K562 (cell line): ENCODE results near the gene SPIRE1. TPM values are rescaled to one million over a fixed set of nuclear protein-coding genes. Genes with fewer than 3 reads are reported as not detected.

ENCODE experiments used
- ATAC-seq: fragments of 200-7000 bp; cut with Tn5 transposase; 3 replicates; pipeline ENCODE4 v1.9.1; 2020; ENCODE audit warnings: moderate library complexity
- BruUV-seq: library from RNA; stranded (reverse); fragments of 400-500 nt; replicated peaks from 2 replicates; lab custom pipeline; 2021; lab: Mats Ljungman, UMichigan
- CTCF ChIA-PET: fragments of 300-600 bp; formaldehyde crosslinking; extraction: SDS; loops from one replicate; lab custom pipeline; 2021; ENCODE audit warnings: low intra/inter-chr PET ratio; lab: Yijun Ruan, JAX
- POLR2A ChIA-PET: fragments of 300-600, 350-650 bp; sonication (Branson Sonifier 250); formaldehyde crosslinking; extraction: SDS; loops from one replicate; lab custom pipeline; 2021; ENCODE audit warnings: antibody characterized with exemption, inconsistent platforms; lab: Yijun Ruan, JAX
- DNase-seq, 4 experiments: peaks; one replicate each; pipeline versions ENCODE4 v3.0.0 to v3.0.0-alpha.2; 2011 to 2018; ENCODE audit warnings: low spot score in 3 of 4, mixed read lengths in 3 of 4; ENCODE audit errors: extremely low read depth in 1 of 4
- FAIRE-seq: peaks from 2 replicates; lab custom pipeline; 2011; peaks lifted over from hg19 to GRCh38; lab: Jason Lieb, UNC
- H2AFZ ChIP-seq: 2 replicates; pipeline ENCODE4 v1.6.0; 2011; ENCODE audit warnings: low read depth, low read length, control low read depth, inconsistent platforms
- H3K27ac ChIP-seq: fragments of 200-600 bp; 3 replicates; pipeline ENCODE4 v1.8.0; 2011; ENCODE audit warnings: low read depth, mild to moderate bottlenecking, control low read depth, inconsistent platforms, low read length, moderate library complexity, mixed read lengths; ENCODE audit errors: extremely low read depth
- H3K27me3 ChIP-seq, 2 experiments: fragments of 300-600 bp in 1 of 2; 2 replicates in 1 of 2; 3 replicates in 1 of 2; pipeline versions ENCODE4 v1.6.0 to v1.8.0; 2011; ENCODE audit warnings: inconsistent platforms in 2 of 2, low read length in 2 of 2, mild to moderate bottlenecking in 1 of 2, mixed read lengths in 1 of 2, moderate library complexity in 1 of 2; ENCODE audit not compliant: control insufficient read depth in 2 of 2, insufficient read depth in 2 of 2
- H3K36me3 ChIP-seq: fragments of 300-600 bp; 3 replicates; pipeline ENCODE4 v1.8.0; 2011; ENCODE audit warnings: mild to moderate bottlenecking, low read length, inconsistent platforms; ENCODE audit not compliant: control insufficient read depth, insufficient read depth
- H3K4me1 ChIP-seq, 2 experiments: fragments of 200-600 bp in 1 of 2; replicated peaks in 1 of 2; 2 replicates in 1 of 2; 3 replicates in 1 of 2; pipeline versions ENCODE4 v1.5.1 to v1.8.0; 2011; ENCODE audit warnings: inconsistent platforms in 2 of 2, low read length in 2 of 2, mild to moderate bottlenecking in 1 of 2, mixed read lengths in 1 of 2, moderate library complexity in 1 of 2; ENCODE audit not compliant: control insufficient read depth in 2 of 2, insufficient read depth in 2 of 2
- H3K4me2 ChIP-seq: 2 replicates; pipeline ENCODE4 v1.6.1; 2011; ENCODE audit warnings: low read length, control low read depth, inconsistent platforms, mixed read lengths; ENCODE audit not compliant: insufficient read depth
- H3K4me3 ChIP-seq: fragments of 200-600 bp; sonication (generic), shearing (Covaris generic); 2 replicates; pipeline ENCODE4 v1.5.1; 2016; ENCODE audit warnings: control low read depth, inconsistent platforms
- H3K79me2 ChIP-seq: fragments of 200-600 bp; 3 replicates; pipeline ENCODE4 v1.8.0; 2011; ENCODE audit warnings: low read length, inconsistent platforms; ENCODE audit not compliant: control insufficient read depth, insufficient read depth
- H3K9ac ChIP-seq, 2 experiments: 2 replicates each; pipeline versions ENCODE4 v1.6.0 to v1.6.1; 2011; ENCODE audit warnings: low read depth in 2 of 2, low read length in 2 of 2, control low read depth in 1 of 2, inconsistent platforms in 1 of 2, mild to moderate bottlenecking in 1 of 2, mixed read lengths in 1 of 2; ENCODE audit not compliant: insufficient read depth in 1 of 2
- H3K9me1 ChIP-seq: one replicate; pipeline ENCODE4 v1.6.0; 2011; ENCODE audit warnings: inconsistent platforms, mild to moderate bottlenecking, low read length, moderate library complexity; ENCODE audit not compliant: control insufficient read depth, insufficient read depth
- H3K9me3 ChIP-seq: replicated peaks from 2 replicates; pipeline ENCODE4 v1.5.1; 2011; ENCODE audit warnings: low read depth, low read length, inconsistent platforms; ENCODE audit not compliant: control insufficient read depth, insufficient read depth
- H4K20me1 ChIP-seq: replicated peaks from 2 replicates; pipeline ENCODE4 v1.6.1; 2011; ENCODE audit warnings: low read length, inconsistent platforms, mixed read lengths; ENCODE audit not compliant: control insufficient read depth, insufficient read depth
- MAFG ChIP-seq: fragments of 450-650 bp; conservative IDR thresholded peaks from 2 replicates; pipeline ENCODE4 v1.6.1; 2016; ENCODE audit warnings: missing genetic modification characterization, missing compliant biosample characterization
- MEF2D ChIP-seq: conservative IDR thresholded peaks from 2 replicates; pipeline ENCODE4 v1.6.1; 2016; ENCODE audit warnings: low read depth, missing genetic modification characterization, missing compliant biosample characterization
- POLR2G ChIP-seq: fragments of 200-400 bp; formaldehyde crosslinking; IDR thresholded peaks from 2 replicates; pipeline ENCODE4 v1.6.1; 2017; ENCODE audit warnings: low read depth, mild to moderate bottlenecking, antibody characterized with exemption, low read length, moderate library complexity
- SMAD3 ChIP-seq: fragments of 450-650 bp; formaldehyde crosslinking; conservative IDR thresholded peaks from 2 replicates; pipeline ENCODE4 v1.4.0; 2020; ENCODE audit warnings: mild to moderate bottlenecking
- SRSF1 ChIP-seq: fragments of 200-400 bp; formaldehyde crosslinking; IDR thresholded peaks from 2 replicates; pipeline ENCODE4 v1.6.1; 2017; ENCODE audit warnings: mild to moderate bottlenecking, low read depth, low read length, moderate library complexity
- TAF15 ChIP-seq: fragments of 200-400 bp; formaldehyde crosslinking; IDR thresholded peaks from 2 replicates; pipeline ENCODE4 v1.6.1; 2017; ENCODE audit warnings: mild to moderate bottlenecking, low read depth, low read length, moderate library complexity
- WGBS: fragments of 100-300 bp; shearing (Covaris generic); methylation state at CpG from one replicate; pipeline ENCODE4 v1.1.6; 2016; ENCODE audit warnings: low coverage, mixed read lengths; ENCODE audit not compliant: insufficient coverage; ENCODE audit errors: missing lambda C conversion rate; 5-methylcytosine and 5-hydroxymethylcytosine counted together
- in situ Hi-C: fragments of 300-500 bp; cut with MboI; formaldehyde crosslinking; loops from 4 replicates; pipeline ENCODE4 v1.15.0; 2018; ENCODE audit warnings: inconsistent platforms, mixed read lengths
- intact Hi-C: fragments of 100-400 bp; cut with micrococcal nuclease; formaldehyde crosslinking; loops from 2 replicates; pipeline ENCODE4 v1.14.2; 2022
- polyA plus RNA-seq, 8 experiments: library from polyadenylated mRNA; depleted of rRNA in 4 of 8; stranded (reverse) in 5 of 8; unstranded in 3 of 8; fragments of >200 nt; fragmentation: Nextera tagmentation in 2 of 8; fragmentation: Illumina TruSeq in 1 of 8; extraction: Ambion mirVana in 2 of 8; extraction: Trizol in 1 of 8; gene quantifications; 2 replicates each; pipeline versions ENCODE4 v1.2.1 to v1.2.3, GENCODE V29; 2011 to 2014; ENCODE audit warnings: inconsistent platforms in 1 of 8, missing spikeins in 1 of 8
- total RNA-seq, 7 experiments: library from RNA; depleted of rRNA in 6 of 7; stranded (reverse); fragments of >200 nt in 6 of 7; fragmentation: Illumina TruSeq in 2 of 7; extraction: Trizol in 2 of 7; gene quantifications; 2 replicates each; pipeline versions ENCODE4 v1.2.1 to v1.2.3, GENCODE V29; 2011 to 2021; ENCODE audit warnings: low replicate concordance in 1 of 7
- TF ChIP-seq, protein P1 (sequence below): fragments of 250-450 bp; sonication (Bioruptor Pico); IDR thresholded peaks from 2 replicates; pipeline ENCODE4 v1.4.0; 2020
- TF ChIP-seq, protein P2 (sequence below): sonication (generic); formaldehyde crosslinking; IDR thresholded peaks from 2 replicates; pipeline ENCODE4 v1.8.0; 2023; ENCODE audit warnings: missing genetic modification reagents, mild to moderate bottlenecking, borderline replicate concordance
- TF ChIP-seq, protein P3 (sequence below): sonication (generic); formaldehyde crosslinking; IDR thresholded peaks from 2 replicates; pipeline ENCODE4 v1.8.1; 2023; ENCODE audit warnings: mild to moderate bottlenecking, missing genetic modification reagents

SPIRE1 gene
- total and polyA plus RNA-seq, 9 of the 15 experiments (the other 6 are each of a cell fraction or from before 2014, with no cell fraction given), result 2.9 to 14.0 (median 10.2) TPM

DNA sequence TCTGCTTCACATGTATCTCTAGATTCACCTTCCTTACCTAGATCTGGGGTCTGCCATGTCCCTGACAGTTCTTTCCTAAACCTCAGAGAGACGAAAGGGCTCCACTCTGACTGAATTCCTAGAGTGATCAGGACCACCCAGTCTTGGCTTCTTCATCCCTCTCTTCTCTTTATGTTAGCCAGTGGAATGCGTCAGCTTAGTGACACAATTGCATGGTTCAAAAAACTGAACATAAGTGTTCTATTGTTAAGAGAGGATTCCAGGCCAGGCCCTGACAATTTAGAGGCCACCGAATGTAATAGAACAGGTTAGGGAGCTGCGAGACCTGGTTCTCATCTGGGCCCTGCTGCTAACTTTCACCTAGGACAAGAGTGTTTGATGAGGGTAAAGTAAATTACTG lies 240.2 kb downstream of the SPIRE1 start:
- in situ Hi-C loops, result no loop called here
- POLR2A ChIA-PET, result no interaction called here
- TF ChIP-seq MEF2D (tag) (no peak), SMAD3 (no peak), MAFG (tag) (no peak), POLR2G (no peak), TAF15 (no peak), SRSF1 (no peak)
- TF ChIP-seq, protein P1, sequence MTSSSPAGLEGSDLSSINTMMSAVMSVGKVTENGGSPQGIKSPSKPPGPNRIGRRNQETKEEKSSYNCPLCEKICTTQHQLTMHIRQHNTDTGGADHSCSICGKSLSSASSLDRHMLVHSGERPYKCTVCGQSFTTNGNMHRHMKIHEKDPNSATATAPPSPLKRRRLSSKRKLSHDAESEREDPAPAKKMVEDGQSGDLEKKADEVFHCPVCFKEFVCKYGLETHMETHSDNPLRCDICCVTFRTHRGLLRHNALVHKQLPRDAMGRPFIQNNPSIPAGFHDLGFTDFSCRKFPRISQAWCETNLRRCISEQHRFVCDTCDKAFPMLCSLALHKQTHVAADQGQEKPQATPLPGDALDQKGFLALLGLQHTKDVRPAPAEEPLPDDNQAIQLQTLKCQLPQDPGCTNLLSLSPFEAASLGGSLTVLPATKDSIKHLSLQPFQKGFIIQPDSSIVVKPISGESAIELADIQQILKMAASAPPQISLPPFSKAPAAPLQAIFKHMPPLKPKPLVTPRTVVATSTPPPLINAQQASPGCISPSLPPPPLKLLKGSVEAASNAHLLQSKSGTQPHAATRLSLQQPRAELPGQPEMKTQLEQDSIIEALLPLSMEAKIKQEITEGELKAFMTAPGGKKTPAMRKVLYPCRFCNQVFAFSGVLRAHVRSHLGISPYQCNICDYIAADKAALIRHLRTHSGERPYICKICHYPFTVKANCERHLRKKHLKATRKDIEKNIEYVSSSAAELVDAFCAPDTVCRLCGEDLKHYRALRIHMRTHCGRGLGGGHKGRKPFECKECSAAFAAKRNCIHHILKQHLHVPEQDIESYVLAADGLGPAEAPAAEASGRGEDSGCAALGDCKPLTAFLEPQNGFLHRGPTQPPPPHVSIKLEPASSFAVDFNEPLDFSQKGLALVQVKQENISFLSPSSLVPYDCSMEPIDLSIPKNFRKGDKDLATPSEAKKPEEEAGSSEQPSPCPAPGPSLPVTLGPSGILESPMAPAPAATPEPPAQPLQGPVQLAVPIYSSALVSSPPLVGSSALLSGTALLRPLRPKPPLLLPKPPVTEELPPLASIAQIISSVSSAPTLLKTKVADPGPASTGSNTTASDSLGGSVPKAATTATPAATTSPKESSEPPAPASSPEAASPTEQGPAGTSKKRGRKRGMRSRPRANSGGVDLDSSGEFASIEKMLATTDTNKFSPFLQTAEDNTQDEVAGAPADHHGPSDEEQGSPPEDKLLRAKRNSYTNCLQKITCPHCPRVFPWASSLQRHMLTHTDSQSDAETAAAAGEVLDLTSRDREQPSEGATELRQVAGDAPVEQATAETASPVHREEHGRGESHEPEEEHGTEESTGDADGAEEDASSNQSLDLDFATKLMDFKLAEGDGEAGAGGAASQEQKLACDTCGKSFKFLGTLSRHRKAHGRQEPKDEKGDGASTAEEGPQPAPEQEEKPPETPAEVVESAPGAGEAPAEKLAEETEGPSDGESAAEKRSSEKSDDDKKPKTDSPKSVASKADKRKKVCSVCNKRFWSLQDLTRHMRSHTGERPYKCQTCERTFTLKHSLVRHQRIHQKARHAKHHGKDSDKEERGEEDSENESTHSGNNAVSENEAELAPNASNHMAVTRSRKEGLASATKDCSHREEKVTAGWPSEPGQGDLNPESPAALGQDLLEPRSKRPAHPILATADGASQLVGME, result no peak
- TF ChIP-seq, protein P2, sequence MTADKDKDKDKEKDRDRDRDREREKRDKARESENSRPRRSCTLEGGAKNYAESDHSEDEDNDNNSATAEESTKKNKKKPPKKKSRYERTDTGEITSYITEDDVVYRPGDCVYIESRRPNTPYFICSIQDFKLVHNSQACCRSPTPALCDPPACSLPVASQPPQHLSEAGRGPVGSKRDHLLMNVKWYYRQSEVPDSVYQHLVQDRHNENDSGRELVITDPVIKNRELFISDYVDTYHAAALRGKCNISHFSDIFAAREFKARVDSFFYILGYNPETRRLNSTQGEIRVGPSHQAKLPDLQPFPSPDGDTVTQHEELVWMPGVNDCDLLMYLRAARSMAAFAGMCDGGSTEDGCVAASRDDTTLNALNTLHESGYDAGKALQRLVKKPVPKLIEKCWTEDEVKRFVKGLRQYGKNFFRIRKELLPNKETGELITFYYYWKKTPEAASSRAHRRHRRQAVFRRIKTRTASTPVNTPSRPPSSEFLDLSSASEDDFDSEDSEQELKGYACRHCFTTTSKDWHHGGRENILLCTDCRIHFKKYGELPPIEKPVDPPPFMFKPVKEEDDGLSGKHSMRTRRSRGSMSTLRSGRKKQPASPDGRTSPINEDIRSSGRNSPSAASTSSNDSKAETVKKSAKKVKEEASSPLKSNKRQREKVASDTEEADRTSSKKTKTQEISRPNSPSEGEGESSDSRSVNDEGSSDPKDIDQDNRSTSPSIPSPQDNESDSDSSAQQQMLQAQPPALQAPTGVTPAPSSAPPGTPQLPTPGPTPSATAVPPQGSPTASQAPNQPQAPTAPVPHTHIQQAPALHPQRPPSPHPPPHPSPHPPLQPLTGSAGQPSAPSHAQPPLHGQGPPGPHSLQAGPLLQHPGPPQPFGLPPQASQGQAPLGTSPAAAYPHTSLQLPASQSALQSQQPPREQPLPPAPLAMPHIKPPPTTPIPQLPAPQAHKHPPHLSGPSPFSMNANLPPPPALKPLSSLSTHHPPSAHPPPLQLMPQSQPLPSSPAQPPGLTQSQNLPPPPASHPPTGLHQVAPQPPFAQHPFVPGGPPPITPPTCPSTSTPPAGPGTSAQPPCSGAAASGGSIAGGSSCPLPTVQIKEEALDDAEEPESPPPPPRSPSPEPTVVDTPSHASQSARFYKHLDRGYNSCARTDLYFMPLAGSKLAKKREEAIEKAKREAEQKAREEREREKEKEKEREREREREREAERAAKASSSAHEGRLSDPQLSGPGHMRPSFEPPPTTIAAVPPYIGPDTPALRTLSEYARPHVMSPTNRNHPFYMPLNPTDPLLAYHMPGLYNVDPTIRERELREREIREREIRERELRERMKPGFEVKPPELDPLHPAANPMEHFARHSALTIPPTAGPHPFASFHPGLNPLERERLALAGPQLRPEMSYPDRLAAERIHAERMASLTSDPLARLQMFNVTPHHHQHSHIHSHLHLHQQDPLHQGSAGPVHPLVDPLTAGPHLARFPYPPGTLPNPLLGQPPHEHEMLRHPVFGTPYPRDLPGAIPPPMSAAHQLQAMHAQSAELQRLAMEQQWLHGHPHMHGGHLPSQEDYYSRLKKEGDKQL (CRISPR knock-in tag), result no peak
- TF ChIP-seq, protein P3, sequence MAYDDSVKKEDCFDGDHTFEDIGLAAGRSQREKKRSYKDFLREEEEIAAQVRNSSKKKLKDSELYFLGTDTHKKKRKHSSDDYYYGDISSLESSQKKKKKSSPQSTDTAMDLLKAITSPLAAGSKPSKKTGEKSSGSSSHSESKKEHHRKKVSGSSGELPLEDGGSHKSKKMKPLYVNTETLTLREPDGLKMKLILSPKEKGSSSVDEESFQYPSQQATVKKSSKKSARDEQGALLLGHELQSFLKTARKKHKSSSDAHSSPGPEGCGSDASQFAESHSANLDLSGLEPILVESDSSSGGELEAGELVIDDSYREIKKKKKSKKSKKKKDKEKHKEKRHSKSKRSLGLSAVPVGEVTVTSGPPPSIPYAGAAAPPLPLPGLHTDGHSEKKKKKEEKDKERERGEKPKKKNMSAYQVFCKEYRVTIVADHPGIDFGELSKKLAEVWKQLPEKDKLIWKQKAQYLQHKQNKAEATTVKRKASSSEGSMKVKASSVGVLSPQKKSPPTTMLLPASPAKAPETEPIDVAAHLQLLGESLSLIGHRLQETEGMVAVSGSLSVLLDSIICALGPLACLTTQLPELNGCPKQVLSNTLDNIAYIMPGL (CRISPR knock-in tag), result no peak

More for the DNA sequence above, 240.2 kb downstream of the SPIRE1 start:
- Histone ChIP-seq H3K79me2 (no peaks in the 10 kb centered on the region), H2AFZ (no peak overlapping the region), H3K4me3 (no peak overlapping the region), H3K4me1 (peaks cover 3 to 6% of the 10 kb centered on the region in 2 experiments; a peak in 3 of 5 replicates), H3K36me3 (peaks cover 9% of the 10 kb centered on the region; the same call in 2 of the 3 replicates), H3K27me3 (no peaks in the 10 kb centered on the region), H4K20me1 (no peaks in the 10 kb centered on the region), H3K9me3 (no peaks in the 10 kb centered on the region), H3K9ac (no peak overlapping the region), H3K9me1 (no peaks in the 10 kb centered on the region), H3K27ac (no peak overlapping the region), H3K4me2 (no peak overlapping the region)
- BruUV-seq, result no TSS peak
- 78% methylated on average over 4 of the region's 4 CpGs for WGBS
- intact Hi-C loops, result no loop called here
- DNase-seq (no peak), FAIRE-seq (no peak), ATAC-seq (no peak)
- CTCF ChIA-PET, result no interaction called here
